ENCODE data around the gene SMAD9. TPM values are rescaled to one million over a fixed set of nuclear protein-coding genes. Genes with fewer than 3 reads are reported as not detected.

SMAD9 gene
- total RNA-seq (10 to 100 TPM; 20.5 to 47.4 TPM), polyA plus RNA-seq (ENCODE audit: insufficient read length in 2 of 2) (10 to 100 TPM; 26.9 to 45.0 TPM)
- long read RNA-seq, donor 1, full-length matches to known transcripts = 9 of 9 reads
- long read RNA-seq, donor 1, partial matches to known transcripts = 0 of 9 reads
- long read RNA-seq, donor 1, other reads (novel, unspliced or antisense) = 0 of 9 reads
- long read RNA-seq, donor 2, full-length matches to known transcripts = 1 of 1 reads
- long read RNA-seq, donor 2, partial matches to known transcripts = 0 of 1 reads
- long read RNA-seq, donor 2, other reads (novel, unspliced or antisense) = 0 of 1 reads
- long read RNA-seq, donor 3, full-length matches to known transcripts = 2 of 7 reads
- long read RNA-seq, donor 3, partial matches to known transcripts = 5 of 7 reads
- long read RNA-seq, donor 3, other reads (novel, unspliced or antisense) = 0 of 7 reads
- long read RNA-seq, donor 4 = 0 reads

DNA sequence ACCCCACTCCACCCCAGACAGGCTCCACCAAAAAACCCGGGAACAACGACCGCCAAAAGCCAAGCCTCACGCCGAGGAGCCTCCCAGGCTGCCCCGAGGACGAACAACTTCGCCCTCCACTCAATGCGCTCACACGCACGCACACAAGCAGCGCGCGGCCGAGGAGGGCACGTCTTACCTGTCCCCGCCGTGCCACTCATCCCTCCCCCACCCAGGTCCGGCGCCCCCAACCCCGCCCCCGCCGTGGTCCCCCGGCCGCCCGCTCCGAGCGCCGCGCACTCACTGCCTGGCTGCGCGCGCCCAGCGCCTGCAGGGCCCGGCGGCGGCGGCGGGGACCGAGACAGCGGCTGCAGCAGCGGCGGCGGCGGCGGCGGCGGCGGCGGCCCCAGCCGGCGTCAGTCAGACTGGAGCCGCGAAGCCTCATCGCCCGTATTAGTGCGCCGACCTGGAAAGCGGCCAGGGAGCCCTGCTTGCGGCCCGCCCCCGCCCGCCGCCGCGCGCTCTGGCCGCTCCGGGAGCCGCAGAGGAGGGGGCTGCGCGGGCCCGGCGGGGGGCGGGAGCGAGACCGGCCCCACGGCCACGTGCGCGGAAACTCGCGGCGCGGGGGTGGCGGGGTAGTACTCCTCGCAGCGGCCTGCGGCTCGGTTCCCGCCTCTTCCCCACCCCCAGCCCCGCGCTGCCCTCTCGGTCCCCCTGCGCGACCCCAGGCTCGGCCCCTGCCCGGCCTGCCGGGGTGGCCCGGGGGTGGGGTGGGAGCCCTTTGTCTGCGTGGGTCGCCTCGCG is at the start of gene SMAD9:
TSS of gene SMAD9 (minus strand) at position 406 of the 783 bp plus-strand sequence. CDS start 40,549 bp downstream, outside the sequence.
- H3K27ac ChIP-seq (ENCODE audit: low read depth, low read length) = peak within 1 kb of the TSS; percentile 85
- peak in 5 of 6 donors; percentile 40 to 88 (median 53) for DNase-seq (ENCODE audit: low read depth in 4 of 6, low spot score in 6 of 6)
- peaks cover 8% of the 10 kb centered on the region for H3K4me1 ChIP-seq (ENCODE audit: control insufficient read depth, insufficient read depth, low read length)
- H3K36me3 ChIP-seq (ENCODE audit: control insufficient read depth, insufficient read depth, low read length) = no peaks in the 10 kb centered on the region
- H3K9me3 ChIP-seq (ENCODE audit: control insufficient read depth, insufficient read depth, low read length) = no peaks in the 10 kb centered on the region
- peak within 1 kb of the TSS; percentile 72 for H3K4me3 ChIP-seq (ENCODE audit: low read depth, low read length)
- H3K27me3 ChIP-seq (ENCODE audit: control insufficient read depth, insufficient read depth, low read length) = no peaks in the 10 kb centered on the region
- under 1% methylated on average over 81 of the region's 104 CpGs for WGBS (ENCODE audit: insufficient coverage)

DNA sequence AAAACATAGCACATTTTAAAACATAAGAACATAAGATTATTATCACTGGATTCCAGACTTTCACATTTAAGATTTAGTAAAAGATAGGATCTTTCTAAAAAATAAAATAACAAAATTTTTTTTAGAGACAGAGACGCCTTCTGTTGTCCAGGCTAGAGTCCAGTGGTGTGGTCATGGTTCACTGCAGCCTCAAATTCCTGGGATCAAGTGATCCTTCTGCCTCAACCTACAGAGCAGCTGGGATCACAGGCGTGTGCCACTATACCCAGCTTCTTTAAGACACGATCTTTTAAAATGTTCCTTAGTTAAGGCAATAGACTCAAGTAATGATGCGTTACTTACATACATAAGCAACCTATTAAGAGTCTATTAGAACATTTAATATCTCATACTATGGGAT is 46.4 kb upstream of the SMAD9 start:
- peaks cover 20% of the 10 kb centered on the region for H3K36me3 ChIP-seq (ENCODE audit: control insufficient read depth, insufficient read depth, low read length)
- H3K4me1 ChIP-seq (ENCODE audit: control insufficient read depth, insufficient read depth, low read length) = no peaks in the 10 kb centered on the region
- no peak overlapping the region for H3K4me3 ChIP-seq (ENCODE audit: low read depth, low read length)
- H3K27ac ChIP-seq (ENCODE audit: low read depth, low read length) = no peak overlapping the region
- 93% methylated on average over 3 of the region's 4 CpGs for WGBS (ENCODE audit: insufficient coverage)
- DNase-seq (ENCODE audit: low read depth in 4 of 6, low spot score in 6 of 6) = no peak
- H3K27me3 ChIP-seq (ENCODE audit: control insufficient read depth, insufficient read depth, low read length) = no peaks in the 10 kb centered on the region
- no peaks in the 10 kb centered on the region for H3K9me3 ChIP-seq (ENCODE audit: control insufficient read depth, insufficient read depth, low read length)

DNA sequence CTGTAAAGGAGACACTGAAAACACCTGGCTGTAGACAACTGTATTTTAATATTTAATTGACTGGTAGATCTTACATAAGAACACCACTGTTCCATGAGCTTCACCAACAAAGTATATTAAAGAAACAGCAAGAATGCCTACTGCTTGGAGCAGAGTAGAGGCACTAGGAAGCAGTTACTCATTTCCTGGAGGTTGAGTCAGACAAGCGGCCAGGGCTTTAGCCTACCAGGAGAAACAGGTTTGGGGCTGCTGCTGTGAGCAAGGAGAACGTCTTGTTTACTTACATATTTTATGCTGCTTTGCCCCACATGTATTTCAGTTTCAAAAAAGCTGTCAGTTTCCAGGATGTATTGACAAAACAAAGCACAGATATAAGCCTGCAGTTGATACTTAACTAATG is 45.7 kb upstream of the SMAD9 start:
- H3K27me3 ChIP-seq (ENCODE audit: control insufficient read depth, insufficient read depth, low read length) = no peaks in the 10 kb centered on the region
- DNase-seq (ENCODE audit: low read depth in 4 of 6, low spot score in 6 of 6) = no peak
- H3K27ac ChIP-seq (ENCODE audit: low read depth, low read length) = no peak overlapping the region
- WGBS (ENCODE audit: insufficient coverage) = 100% methylated on average over 1 of the region's 2 CpGs
- no peak overlapping the region for H3K4me3 ChIP-seq (ENCODE audit: low read depth, low read length)
- H3K36me3 ChIP-seq (ENCODE audit: control insufficient read depth, insufficient read depth, low read length) = peaks cover 22% of the 10 kb centered on the region
- no peaks in the 10 kb centered on the region for H3K9me3 ChIP-seq (ENCODE audit: control insufficient read depth, insufficient read depth, low read length)
- no peaks in the 10 kb centered on the region for H3K4me1 ChIP-seq (ENCODE audit: control insufficient read depth, insufficient read depth, low read length)

DNA sequence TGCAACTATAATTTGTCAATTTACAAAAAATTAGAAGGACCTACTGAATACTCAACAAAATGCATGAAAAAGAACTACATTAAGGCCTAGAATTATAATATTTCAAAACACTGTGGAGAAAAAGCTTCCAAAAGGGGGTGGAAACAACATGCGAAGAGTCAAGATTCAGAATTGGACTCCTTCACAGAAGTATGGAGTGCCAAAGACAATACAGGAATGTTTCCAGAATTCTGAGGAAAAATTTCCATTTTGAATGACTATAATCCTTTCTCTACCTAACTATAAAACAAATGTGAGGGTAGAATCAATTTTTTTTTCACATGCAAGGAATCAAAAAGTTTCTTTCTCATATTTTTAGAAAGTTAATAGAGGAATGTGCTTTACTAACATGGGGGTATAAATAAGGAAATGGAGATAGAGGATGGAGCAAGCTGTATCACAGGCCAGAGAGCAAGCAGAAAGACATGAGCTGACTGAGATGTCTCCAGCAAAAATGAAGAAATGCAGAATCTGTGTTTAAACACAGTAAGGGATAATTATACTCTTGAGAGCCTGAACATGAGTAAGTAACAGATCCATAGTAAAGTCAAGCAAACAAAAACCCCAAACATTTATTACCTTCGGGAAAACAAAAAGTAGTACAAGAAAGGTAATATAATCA is 39.5 kb upstream of the SMAD9 start:
- peak in 1 of 6 donors; percentile 64 for DNase-seq (ENCODE audit: low read depth in 4 of 6, low spot score in 6 of 6)
- no peaks in the 10 kb centered on the region for H3K27me3 ChIP-seq (ENCODE audit: control insufficient read depth, insufficient read depth, low read length)
- H3K36me3 ChIP-seq (ENCODE audit: control insufficient read depth, insufficient read depth, low read length) = peaks cover 16% of the 10 kb centered on the region
- H3K4me1 ChIP-seq (ENCODE audit: control insufficient read depth, insufficient read depth, low read length) = no peaks in the 10 kb centered on the region
- H3K9me3 ChIP-seq (ENCODE audit: control insufficient read depth, insufficient read depth, low read length) = no peaks in the 10 kb centered on the region
- H3K4me3 ChIP-seq (ENCODE audit: low read depth, low read length) = no peak overlapping the region
- peak overlapping the region; percentile 7 for H3K27ac ChIP-seq (ENCODE audit: low read depth, low read length)
- no CpG with 5 or more reads among the region's 2 CpGs for WGBS (ENCODE audit: insufficient coverage)

DNA sequence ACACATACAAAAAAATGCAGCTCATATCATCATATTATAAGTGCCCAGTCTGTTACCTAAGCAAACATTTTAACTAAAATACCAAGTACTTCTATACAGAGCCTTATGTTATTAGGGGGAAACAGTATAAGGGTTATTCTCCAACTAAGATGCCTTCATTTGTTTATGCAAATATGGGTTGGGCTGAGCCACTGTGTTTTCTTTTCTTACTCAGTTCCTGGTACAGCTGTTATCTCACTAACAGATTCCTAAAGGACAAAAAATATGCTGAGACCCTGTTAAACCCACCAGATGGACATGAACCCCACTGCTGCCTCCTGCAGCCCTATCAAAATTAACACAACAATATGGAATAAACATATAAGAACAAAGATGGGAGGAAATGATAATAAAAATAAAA is 34.5 kb upstream of the SMAD9 start:
- DNase-seq (ENCODE audit: low read depth in 4 of 6, low spot score in 6 of 6) = no peak
- Histone ChIP-seq H3K9me3 (ENCODE audit: control insufficient read depth, insufficient read depth, low read length) (no peaks in the 10 kb centered on the region), H3K4me3 (ENCODE audit: low read depth, low read length) (no peak overlapping the region), H3K27ac (ENCODE audit: low read depth, low read length) (no peak overlapping the region), H3K4me1 (ENCODE audit: control insufficient read depth, insufficient read depth, low read length) (no peaks in the 10 kb centered on the region), H3K27me3 (ENCODE audit: control insufficient read depth, insufficient read depth, low read length) (no peaks in the 10 kb centered on the region), H3K36me3 (ENCODE audit: control insufficient read depth, insufficient read depth, low read length) (peaks cover 7% of the 10 kb centered on the region)

DNA sequence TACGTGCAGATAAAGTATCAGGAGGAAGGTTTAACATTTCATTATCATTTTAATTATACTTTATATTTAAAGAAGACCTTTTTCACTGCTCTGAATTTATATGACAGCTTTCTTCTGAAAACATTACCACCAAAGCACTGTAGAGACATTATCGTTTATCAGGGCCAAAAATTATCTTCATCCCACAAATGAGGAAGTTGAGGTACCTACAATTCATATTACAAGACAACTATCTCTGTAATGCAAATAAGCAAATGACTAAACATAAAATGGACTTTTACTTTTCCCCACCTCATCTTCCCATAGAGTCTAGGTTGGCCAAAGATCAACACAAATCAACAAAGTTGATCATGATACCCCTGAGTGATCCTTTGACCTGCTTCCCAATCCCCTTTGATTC is 30.9 kb upstream of the SMAD9 start:
- DNase-seq (ENCODE audit: low read depth in 4 of 6, low spot score in 6 of 6) = no peak
- no CpG with 5 or more reads among the region's 2 CpGs for WGBS (ENCODE audit: insufficient coverage)
- Histone ChIP-seq H3K9me3 (ENCODE audit: control insufficient read depth, insufficient read depth, low read length) (no peaks in the 10 kb centered on the region), H3K27ac (ENCODE audit: low read depth, low read length) (no peak overlapping the region), H3K4me3 (ENCODE audit: low read depth, low read length) (no peak overlapping the region), H3K27me3 (ENCODE audit: control insufficient read depth, insufficient read depth, low read length) (no peaks in the 10 kb centered on the region), H3K36me3 (ENCODE audit: control insufficient read depth, insufficient read depth, low read length) (peaks cover 8% of the 10 kb centered on the region), H3K4me1 (ENCODE audit: control insufficient read depth, insufficient read depth, low read length) (no peaks in the 10 kb centered on the region)

DNA sequence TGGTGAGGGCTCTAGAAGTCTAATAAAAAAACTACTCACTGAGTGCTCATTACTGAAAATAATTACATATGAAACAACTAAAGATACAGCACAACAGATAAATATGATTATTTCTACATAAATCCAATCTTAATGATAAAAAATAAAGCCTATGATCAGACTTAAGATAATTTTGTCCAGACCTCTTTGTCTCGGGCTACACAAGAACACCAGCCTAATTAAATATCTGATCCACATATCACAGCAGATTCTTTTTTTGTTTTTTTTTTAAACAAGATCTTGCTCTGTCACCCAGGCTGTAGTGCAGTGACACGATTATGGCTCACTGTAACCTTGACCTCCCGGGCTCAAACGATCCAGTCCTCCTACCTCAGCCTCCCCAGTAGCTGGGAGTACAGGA is 30.3 kb upstream of the SMAD9 start:
- H3K36me3 ChIP-seq (ENCODE audit: control insufficient read depth, insufficient read depth, low read length) = peaks cover 8% of the 10 kb centered on the region
- H3K9me3 ChIP-seq (ENCODE audit: control insufficient read depth, insufficient read depth, low read length) = no peaks in the 10 kb centered on the region
- H3K4me3 ChIP-seq (ENCODE audit: low read depth, low read length) = no peak overlapping the region
- no peaks in the 10 kb centered on the region for H3K27me3 ChIP-seq (ENCODE audit: control insufficient read depth, insufficient read depth, low read length)
- 100% methylated on average over 1 of the region's 4 CpGs for WGBS (ENCODE audit: insufficient coverage)
- no peaks in the 10 kb centered on the region for H3K4me1 ChIP-seq (ENCODE audit: control insufficient read depth, insufficient read depth, low read length)
- H3K27ac ChIP-seq (ENCODE audit: low read depth, low read length) = no peak overlapping the region
- DNase-seq (ENCODE audit: low read depth in 4 of 6, low spot score in 6 of 6) = no peak

DNA sequence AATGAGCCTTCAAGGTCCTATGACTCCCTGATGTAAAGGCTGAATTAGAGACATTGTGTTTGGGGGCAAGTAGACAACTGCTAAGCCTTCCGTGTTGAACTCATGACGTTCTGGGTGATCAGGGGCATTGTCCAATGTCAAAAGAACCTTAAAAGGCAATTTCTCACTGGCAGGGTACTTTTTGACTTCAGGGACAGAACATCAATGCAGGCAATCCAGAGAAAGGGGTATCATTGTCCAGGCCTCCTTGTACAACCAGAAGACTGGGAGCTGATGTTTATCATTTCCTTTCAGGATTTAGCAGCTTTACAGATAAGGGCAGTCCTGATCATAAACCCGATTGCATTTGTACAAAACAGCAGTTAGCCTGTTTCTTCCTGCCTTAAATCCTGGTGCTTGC is 25.0 kb upstream of the SMAD9 start:
- Histone ChIP-seq H3K4me3 (ENCODE audit: low read depth, low read length) (no peak overlapping the region), H3K27me3 (ENCODE audit: control insufficient read depth, insufficient read depth, low read length) (no peaks in the 10 kb centered on the region), H3K4me1 (ENCODE audit: control insufficient read depth, insufficient read depth, low read length) (no peaks in the 10 kb centered on the region), H3K9me3 (ENCODE audit: control insufficient read depth, insufficient read depth, low read length) (no peaks in the 10 kb centered on the region), H3K27ac (ENCODE audit: low read depth, low read length) (no peak overlapping the region), H3K36me3 (ENCODE audit: control insufficient read depth, insufficient read depth, low read length) (peaks cover 4% of the 10 kb centered on the region)
- WGBS (ENCODE audit: insufficient coverage) = 7% methylated on average over 3 of the region's 3 CpGs
- DNase-seq (ENCODE audit: low read depth in 4 of 6, low spot score in 6 of 6) = no peak

DNA sequence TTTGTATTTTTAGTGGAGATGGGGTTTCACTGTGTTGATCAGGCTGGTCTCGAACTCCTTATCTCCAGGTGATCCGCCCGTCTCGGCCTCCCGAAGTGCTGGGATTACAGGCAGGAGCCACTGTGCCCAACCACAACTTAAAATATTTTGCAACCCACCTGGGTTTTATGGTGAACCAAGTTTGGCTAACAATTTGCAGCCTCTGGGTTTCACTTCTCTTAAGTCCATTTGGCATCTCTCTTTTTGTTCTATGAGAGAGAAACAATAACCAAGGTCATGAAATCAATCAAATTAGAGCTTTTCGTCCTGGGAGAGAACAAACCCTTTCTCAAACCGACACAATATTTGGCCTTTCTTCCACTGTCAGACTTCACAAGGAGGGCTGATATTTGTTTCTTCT is 5.6 kb upstream of the SMAD9 start:
- WGBS (ENCODE audit: insufficient coverage) = 76% methylated on average over 2 of the region's 7 CpGs
- H3K27me3 ChIP-seq (ENCODE audit: control insufficient read depth, insufficient read depth, low read length) = no peaks in the 10 kb centered on the region
- H3K36me3 ChIP-seq (ENCODE audit: control insufficient read depth, insufficient read depth, low read length) = no peaks in the 10 kb centered on the region
- no peaks in the 10 kb centered on the region for H3K9me3 ChIP-seq (ENCODE audit: control insufficient read depth, insufficient read depth, low read length)
- no peak for DNase-seq (ENCODE audit: low read depth in 4 of 6, low spot score in 6 of 6)
- H3K4me3 ChIP-seq (ENCODE audit: low read depth, low read length) = no peak overlapping the region
- no peaks in the 10 kb centered on the region for H3K4me1 ChIP-seq (ENCODE audit: control insufficient read depth, insufficient read depth, low read length)
- H3K27ac ChIP-seq (ENCODE audit: low read depth, low read length) = no peak overlapping the region
